ENCODE data around the gene RYR2.

The RYR2 gene

DNA sequence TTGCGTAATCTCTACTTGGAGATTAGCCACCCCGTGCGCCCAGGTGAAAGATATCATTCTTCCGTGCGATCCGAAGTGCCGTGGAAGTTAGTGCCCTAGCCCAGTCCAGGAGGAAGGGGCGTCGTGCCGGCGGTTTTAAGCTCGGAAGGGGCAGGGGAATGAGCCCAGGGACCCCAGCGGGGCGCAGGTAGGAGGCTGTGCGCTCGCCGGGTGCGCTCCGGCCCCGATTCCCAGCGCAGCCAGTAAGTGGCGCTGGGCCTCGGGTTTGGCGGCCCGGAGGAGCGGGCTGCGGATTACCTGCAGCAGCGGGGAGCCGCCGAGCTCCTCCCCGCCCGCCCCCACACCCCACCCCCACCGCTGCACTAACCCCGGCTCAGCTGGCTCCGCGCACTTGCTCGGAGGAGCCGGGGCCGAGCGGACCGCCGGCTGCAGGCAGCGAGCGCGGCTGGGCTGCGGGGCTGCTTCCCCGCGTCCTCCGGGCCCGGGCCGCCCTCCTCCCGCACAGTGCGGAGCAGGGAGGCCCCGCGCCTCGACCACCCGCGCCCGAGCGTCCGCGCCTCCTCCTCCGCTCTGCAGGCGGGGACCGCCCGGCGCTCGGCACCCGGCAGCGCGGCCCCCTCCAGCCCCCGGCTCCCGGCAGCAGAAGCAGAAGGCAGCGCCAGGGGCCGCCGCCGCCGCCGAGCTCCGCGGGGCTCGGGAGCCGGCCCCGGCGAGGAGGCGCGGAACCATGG lies at the start of gene RYR2:
TSS of gene RYR2 (plus strand) at position 390 of the 731 bp plus-strand sequence. CDS start at position 728, 338 bp downstream.
- in situ Hi-C loops (cut with MboI; ENCODE audit: low sequenced_read_pairs), result no loop called here

DNA sequence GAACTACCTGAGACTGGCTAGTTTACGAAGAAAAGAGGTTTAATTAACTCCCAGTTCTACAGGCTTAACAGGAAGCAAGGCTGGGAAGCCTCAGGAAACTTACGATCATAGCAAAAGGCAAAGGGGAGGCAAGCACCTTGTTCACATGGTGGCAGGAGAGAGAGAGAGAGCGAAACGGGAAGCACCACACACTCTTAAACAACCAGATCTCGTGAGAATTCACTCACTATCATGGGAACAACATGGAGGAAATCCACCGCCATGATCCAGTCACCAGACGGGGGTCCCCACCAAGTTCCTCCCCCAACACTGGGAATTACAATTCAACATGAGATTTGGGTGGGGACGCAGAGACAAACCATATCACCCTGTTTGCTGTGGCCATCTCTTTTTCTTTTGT lies 49.5 kb upstream of the RYR2 start:
- in situ Hi-C loops (cut with MboI; ENCODE audit: low sequenced_read_pairs), result no loop called here

DNA sequence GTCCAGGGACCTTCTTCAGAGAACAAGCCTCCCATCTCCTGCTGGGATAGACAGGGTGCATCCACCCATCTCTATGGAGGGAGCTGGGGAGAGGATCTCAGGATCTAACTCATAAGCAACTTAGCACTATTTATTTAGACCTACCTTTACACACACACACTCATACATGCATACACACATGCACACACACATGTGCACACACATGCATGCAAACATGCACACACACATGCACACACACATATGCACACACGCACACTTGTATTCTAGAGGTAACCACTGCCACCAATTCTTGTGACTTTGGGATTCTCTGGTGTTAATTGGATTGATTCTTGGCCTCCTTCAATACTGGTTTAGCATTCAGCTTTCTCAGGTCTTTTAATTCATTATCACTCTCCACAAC lies 47.5 kb upstream of the RYR2 start:
- in situ Hi-C loops (cut with MboI; ENCODE audit: low sequenced_read_pairs), result no loop called here

DNA sequence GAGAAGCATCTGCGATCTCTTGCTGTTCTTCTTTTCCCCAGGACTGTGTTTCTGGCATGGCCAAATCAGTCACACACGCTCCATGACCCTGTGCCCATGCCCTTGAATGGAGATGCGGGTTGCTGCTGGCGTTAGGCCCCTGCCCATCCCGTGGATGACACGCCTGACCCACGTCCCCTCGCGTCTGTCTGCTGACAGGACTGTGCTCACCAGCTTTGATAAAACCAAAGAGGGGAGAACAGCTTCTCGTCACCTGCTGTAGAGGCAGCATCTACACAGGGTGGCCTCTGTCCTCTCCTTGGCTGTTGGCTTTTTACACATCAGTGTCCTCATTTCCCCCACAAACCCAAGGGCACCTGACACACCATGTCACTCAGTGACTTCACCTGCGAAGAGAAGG lies 44.6 kb upstream of the RYR2 start:
- in situ Hi-C loops (cut with MboI; ENCODE audit: low sequenced_read_pairs), result no loop called here

DNA sequence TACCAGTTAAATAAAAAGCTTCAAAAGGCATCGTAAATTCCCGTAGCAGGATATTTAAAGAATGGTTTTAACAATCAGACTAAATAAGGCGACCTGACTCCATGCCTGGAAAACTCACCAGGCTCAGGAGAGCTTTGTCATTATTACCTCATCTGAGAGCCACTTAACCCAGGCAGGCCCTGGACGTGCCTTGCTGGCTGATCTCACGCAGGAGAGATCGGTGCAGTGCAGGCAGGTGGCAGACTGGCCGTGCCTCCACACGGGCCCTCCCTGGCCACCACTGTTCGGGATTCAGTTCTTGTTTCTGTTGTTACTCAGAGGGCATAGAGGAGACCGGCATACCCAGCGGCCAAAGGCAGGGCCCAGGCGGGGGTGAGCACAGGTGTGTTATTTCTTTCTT lies 44.1 kb upstream of the RYR2 start:
- in situ Hi-C loops (cut with MboI; ENCODE audit: low sequenced_read_pairs), result no loop called here

DNA sequence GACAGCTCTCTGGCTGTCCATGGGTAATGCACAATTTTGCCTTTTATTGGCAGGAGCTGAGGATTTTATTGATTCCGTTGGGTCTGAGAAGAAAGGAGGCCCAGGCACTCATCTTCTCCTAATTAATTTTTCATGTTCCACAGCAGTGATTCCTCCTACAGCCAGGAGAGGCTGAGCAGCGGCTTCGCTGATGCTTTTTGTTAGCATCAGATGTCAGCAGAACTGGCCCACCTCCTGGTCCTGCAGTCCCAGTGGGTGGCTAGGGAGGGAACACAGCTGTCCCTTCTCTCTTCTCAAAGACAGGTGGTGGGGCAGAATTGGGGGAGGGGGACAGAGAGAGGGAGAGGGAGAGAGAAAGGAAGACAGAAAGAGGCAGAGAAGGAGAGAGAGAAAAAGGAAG lies 43.4 kb upstream of the RYR2 start:
- in situ Hi-C loops (cut with MboI; ENCODE audit: low sequenced_read_pairs), result no loop called here

DNA sequence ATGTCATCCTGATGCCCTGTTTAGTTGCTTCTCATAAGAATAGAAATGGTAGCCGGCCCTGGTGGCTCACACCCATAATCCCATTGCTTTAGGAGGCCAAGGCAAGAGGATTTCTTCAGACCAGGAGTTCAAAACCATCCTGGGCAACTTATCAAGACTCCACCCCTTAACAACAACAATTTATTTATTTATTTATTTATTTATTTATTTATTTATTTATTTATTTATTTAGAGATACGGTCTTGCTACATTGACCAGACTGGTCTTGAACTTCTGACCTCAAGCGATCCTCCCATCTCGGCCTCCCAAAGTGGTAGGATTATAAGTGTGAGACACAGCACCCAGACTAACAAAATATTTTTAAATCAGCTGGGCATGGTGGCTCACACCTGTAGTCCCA lies 41.8 kb upstream of the RYR2 start:
- in situ Hi-C loops (cut with MboI; ENCODE audit: low sequenced_read_pairs), result no loop called here

DNA sequence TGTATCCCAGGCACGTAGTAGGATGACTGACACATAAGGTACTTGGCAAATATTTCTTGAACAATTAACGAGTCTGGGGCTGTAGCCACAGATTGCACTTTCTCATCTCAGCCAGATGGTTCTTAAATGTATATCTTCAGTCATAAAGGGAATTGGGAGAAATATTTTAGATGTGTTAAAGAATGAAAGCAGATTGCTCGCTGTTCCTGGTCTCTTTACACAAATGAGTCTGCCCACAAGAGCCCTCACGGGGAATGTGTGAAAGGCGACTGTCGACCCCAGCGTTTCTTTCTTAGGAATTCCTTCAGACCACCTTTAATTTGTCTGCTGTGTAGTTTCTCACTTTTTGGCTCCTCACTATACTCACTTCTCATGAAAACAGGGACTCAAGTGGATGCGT lies 38.5 kb upstream of the RYR2 start:
- in situ Hi-C loops (cut with MboI; ENCODE audit: low sequenced_read_pairs), result no loop called here

DNA sequence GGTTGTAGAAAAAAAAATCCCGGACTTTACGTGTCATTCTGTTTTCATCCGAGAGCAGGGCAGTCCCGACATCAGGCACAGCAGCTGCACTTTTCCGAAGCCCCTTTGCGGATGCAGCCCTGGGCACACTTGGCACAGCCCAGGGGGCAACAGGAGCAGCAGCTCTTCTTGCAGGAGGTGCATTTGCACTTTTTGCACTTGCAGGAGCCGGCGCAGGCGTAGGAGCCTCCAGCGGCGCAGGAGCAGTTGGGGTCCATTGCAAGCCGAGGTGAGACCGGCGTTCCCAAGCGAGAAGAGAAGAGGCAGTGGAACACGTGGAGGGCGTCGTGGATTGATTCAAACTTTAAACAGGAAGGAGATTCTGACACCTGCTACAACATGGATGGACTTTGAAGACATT lies 37.9 kb upstream of the RYR2 start, which contains the start of gene MT1HL1:
TSS of gene MT1HL1 (minus strand) at position 326 of the 400 bp plus-strand sequence. CDS start at position 257, 69 bp downstream.
- in situ Hi-C loops (cut with MboI; ENCODE audit: low sequenced_read_pairs), result no loop called here

DNA sequence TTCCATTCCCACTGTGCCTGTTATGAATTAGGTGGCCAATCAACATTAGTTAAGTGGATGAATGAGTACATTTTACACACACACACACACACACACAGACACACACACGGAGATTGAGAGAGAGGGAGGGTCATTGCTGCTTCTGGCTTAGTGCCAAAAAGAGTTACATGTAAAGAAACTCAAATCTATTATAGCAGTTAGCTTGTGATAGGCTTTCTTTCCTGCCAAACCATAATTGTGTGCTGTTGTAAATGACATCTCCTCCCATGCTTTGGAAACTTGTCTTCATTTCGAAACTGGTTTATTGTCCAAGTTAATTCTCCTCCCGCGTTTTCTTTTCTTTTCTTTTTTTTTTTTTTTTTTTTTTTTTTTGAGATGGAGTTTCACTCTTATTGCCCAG lies 36.3 kb upstream of the RYR2 start:
- in situ Hi-C loops (cut with MboI; ENCODE audit: low sequenced_read_pairs), result no loop called here

DNA sequence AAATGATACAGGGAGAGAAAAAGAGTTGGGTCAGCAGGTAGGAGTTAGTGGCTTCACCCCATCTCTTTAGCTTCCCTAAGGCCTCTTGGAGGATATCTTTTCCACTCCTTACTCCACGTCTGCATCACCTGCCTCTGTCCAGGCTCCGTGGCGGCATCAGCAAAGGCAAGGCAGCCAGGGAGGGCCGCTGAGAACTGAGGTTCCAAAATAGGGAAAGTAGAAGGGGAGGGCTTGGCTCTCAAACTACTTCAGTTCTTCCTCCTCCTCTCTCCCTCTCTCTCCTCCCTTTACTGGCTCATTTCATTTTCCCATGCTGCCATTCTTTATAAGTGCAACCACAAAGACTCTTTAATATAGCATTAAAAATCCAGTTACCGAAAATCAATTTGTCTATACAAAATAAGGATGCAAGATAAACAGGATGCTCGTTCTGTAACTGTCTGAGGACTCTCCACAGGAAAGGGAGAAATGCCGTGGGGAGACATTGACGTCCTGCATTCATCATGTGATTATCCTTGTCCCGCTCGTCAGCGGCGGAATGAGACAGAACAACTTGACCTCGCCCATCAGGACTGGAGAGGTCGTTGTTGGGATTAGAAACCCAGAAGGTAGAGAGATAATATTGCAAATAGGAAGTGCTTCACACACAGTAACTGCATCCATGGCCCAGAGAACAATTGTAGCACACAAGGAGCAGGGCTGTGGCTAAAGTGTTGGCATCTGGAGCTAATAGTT lies 34.7 kb upstream of the RYR2 start:
- in situ Hi-C loops (cut with MboI; ENCODE audit: low sequenced_read_pairs), result no loop called here

DNA sequence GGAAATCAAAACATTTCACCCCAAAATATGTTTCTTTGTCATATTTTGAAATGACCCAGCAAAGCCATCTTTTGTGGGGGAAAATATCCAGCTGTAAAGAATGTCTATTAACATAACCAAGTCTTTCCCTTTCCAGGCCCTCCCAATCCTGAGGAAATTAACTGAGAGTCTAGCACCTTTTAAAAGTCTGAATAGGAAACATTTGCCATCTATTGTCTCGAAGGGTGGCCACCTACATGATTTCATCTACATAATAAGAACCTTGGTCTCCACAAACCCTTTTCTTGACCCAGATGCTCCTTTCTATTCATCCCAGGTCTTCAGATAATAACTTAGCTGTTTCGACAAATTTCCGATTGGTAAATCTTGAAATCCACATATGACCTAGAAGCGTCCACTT lies 32.4 kb upstream of the RYR2 start:
- in situ Hi-C loops (cut with MboI; ENCODE audit: low sequenced_read_pairs), result no loop called here

DNA sequence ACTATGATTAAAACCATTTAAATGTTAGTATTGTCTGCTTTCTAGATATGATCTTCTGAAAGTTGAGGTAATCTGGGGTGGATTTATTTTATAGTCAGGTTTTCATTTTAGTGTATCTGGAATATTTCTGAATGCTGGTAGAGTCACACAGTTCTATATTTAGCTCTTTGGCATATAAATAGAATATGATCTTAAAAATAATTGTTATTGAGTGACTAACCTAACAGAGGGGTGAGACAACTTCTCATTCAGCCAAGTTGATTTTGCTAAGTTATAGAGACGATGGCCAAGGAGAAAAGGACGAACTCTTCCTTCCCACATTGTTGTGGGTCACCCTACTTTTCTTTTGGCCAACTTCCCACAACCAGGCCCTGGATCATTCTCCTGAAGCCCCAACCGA lies 30.6 kb upstream of the RYR2 start:
- in situ Hi-C loops (cut with MboI; ENCODE audit: low sequenced_read_pairs), result no loop called here

DNA sequence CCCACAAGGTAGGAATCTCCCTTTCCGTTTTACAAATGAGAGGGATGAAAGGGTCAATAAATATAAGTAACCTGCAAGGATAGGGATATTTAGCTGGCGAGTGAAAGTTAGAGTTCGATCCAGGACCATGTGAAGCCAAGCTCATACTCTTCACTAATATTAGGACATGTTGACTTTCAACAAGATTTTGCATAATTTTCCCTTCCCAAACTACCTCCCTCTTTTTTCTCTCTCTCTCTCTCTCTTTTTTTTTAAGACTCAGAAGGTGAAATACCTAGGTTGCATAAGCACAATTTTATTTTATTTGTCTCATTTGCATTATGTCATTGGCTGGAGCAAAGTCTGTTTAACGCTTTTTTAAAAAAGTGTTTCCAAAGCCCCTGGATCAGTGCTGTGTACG lies 29.6 kb upstream of the RYR2 start:
- in situ Hi-C loops (cut with MboI; ENCODE audit: low sequenced_read_pairs), result no loop called here

DNA sequence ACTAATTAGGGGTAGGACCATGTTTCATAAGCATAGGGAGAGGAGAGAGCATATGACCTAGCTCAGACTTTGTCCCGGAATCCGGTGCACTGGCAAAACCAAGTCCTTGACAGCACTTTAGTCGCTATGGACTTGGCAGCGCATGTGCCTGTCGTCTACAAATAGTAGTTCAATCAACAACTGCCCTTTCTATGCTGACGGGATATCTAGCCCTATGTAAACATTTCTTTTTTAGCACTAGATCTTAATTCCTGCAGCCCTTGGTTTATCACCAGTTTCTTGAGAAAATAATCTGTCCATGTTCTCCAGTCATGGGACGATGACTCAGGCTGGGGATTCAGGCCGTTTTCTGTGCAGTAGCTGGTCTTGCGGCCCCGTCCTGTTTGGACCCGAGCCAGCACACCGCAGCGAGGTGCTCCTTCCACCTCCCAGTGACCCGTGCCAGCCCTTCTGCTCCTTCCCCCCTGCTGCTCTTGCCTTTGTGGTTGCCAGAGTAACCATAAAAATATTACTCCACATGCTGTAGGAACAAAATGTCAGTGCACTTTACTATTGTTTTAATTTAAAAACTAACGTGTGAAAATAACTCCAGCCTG lies 29.1 kb upstream of the RYR2 start:
- in situ Hi-C loops (cut with MboI; ENCODE audit: low sequenced_read_pairs), result no loop called here

DNA sequence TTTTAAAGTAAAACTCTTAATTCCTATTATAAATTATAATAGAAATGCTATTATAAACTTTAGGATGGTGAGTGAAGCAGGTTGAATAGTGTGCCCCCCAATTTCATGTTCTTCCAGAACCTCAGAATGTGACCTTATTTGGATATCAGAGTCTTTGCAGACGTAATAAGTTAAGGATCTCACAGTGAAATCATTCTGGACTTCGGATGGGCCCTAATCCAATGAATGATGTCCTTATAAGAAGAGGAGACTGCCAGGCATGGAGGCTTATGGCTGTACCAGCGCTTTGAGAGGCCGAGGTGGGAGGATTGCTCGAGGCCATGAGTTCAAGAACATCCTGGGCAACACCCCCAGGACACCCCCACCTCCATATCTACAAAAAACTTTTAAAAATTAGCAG lies 28.4 kb upstream of the RYR2 start:
- in situ Hi-C loops (cut with MboI; ENCODE audit: low sequenced_read_pairs), result no loop called here

DNA sequence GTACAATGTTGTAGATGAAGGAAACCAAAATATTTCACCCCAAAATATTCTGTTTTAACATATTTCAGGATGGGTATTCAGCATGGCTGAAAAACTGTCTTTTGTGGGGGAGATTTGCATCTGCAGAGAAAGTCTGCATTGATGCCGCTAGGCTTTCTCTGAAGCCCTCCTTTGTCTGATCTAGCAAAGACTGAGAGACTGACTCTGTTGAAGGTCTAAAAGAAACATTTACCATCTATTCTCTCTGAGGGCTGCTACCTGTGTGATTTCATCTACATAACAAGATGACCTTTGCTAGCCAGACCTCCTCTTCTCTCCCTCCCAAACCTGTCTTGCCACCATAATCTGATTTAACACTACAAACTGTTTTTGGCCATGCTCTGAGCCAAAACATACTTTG lies 25.4 kb upstream of the RYR2 start:
- in situ Hi-C loops (cut with MboI; ENCODE audit: low sequenced_read_pairs), result no loop called here

DNA sequence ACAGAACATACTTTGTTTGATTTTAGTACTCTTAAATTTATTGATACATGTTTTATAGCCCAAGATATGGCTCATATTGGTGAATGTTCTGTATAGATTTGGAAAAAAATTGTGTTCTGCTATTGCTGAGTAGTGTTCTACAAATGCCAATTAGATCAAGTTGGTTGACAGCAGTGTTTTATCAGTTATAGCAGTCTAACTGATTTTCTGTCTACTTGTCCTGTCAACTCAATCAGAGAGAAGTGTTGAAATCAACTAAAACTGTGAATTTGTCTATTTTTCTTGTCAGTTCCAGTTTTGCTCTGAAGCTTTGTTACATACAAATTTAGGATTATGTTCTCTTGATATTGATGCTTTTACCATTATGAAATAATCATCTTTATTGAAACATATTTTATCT lies 23.1 kb upstream of the RYR2 start:
- in situ Hi-C loops (cut with MboI; ENCODE audit: low sequenced_read_pairs), result no loop called here

DNA sequence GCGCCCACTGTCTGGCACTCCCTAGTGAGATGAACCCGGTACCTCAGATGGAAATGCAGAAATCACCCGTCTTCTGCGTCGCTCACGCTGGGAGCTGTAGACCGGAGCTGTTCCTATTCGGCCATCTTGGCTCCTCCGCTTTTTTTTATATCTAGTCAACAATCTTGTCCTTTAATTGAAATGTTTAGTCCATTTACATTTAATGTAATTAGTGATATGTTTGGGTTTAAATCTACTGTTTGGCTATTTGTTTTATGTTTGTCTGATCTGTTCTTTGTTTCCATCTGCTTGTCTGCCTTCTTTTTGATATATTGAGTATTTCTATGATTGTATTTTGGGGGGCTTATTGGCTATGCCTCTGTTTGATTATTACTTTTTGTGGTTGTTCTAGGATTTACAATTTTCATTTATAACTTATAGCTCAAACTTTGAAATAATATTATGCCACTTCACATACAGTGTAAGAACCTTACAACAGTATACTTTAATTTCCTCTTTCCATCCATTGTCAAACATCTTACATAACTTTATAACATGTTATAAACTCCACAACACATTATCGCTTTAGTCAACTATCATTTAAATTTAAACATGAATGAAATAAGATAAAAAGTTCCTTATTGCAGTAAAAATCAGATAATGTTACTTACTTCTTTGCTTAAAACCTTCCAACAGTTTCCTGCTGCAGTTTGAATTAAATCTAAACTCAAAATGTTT lies 16.5 kb upstream of the RYR2 start:
- in situ Hi-C loops (cut with MboI; ENCODE audit: low sequenced_read_pairs), result no loop called here

DNA sequence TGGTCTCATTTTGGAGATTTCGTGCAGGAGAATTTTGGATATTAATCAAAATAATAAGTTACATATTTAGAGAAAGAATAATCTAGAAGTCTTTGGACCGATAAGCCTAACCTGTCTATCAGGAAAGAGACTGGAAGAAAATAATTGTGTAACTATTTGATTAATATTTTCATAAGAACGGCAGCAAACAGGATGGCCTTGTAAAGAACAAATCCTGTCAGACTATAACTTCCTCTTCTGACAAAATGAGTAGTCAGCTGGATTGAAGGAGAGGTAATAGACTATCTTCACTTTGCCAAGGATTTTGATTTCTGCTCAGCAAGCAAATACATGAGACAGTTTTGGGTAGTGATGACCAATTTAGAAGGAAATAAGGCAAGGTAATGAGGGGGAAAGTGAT lies 12.7 kb upstream of the RYR2 start:
- in situ Hi-C loops (cut with MboI; ENCODE audit: low sequenced_read_pairs), result no loop called here

DNA sequence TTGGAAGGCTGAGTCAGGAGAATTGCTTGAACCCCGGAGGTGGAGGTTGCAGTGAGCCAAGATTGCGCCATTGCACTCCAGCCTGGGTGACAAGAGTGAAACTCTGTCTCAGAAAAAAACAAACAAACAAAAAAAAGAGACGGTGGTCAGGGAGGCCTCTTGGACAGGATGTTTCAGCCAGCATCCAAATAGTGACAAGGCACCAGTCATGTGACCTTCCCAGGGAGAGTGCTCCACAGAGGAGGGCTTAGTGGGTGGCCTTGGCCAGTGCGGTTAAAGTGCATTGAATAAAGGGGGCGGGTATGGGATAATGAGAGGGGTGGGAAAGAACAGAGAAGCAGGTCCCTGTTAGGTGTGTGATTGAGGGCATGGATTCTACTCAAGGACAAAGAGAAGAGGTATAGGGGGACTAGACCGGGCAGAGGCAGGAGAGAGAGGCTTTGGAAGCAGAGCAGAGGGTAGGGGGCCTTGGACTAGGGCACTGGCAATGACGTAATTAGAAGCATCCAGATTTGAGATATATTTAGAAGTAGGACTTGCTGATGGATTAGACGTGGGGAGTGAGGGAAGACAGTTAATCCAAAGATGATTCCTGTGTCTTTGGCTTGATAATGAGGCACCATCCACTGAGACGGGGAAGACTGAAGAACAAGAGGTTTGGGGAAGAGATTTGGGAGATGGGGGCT lies 12.0 kb upstream of the RYR2 start:
- in situ Hi-C loops (cut with MboI; ENCODE audit: low sequenced_read_pairs), result no loop called here

All from HL-60/S4 treated with phorbol 12-myristate 13-acetate at 8.2 ng/mL for 4 days and 3 days (cell line).